Type B pancreatic cell (in vitro differentiated cells): ENCODE data around the gene AGAP3. TPM values are rescaled to one million over a fixed set of nuclear protein-coding genes. Genes with fewer than 3 reads are reported as not detected.

Experiments
- DNase-seq: peaks from one replicate; pipeline ENCODE4 v3.0.0; 2021; ENCODE audit warnings: mixed read lengths; ENCODE audit not compliant: unreplicated experiment; ENCODE audit errors: extremely low spot score
- H3K27ac Mint-ChIP-seq: 2 replicates; pipeline ENCODE4 v1.8.0; 2021; ENCODE audit warnings: mild to moderate bottlenecking, mixed read lengths
- H3K27me3 Mint-ChIP-seq: 2 replicates; pipeline ENCODE4 v1.8.0; 2021; ENCODE audit warnings: mixed read lengths
- H3K36me3 Mint-ChIP-seq: 2 replicates; pipeline ENCODE4 v1.8.0; 2021; ENCODE audit warnings: mixed read lengths
- H3K4me1 Mint-ChIP-seq: one replicate; pipeline ENCODE4 v1.8.0; 2021; ENCODE audit warnings: mixed read lengths; ENCODE audit not compliant: unreplicated experiment
- H3K4me3 Mint-ChIP-seq: 2 replicates; pipeline ENCODE4 v1.8.0; 2021; ENCODE audit warnings: mild to moderate bottlenecking, mixed read lengths
- H3K9me3 Mint-ChIP-seq: 2 replicates; pipeline ENCODE4 v1.8.0; 2021; ENCODE audit warnings: mixed read lengths
- total RNA-seq: library from RNA; stranded (reverse); gene quantifications from 2 replicates; pipeline ENCODE4 v1.2.1, GENCODE V29; 2021; ENCODE audit warnings: low replicate concordance
- TF ChIP-seq, protein P1 (sequence below): fragments of 200-600 bp; sonication (generic); conservative IDR thresholded peaks from 2 replicates; pipeline ENCODE4 v1.5.0; 2021; ENCODE audit warnings: antibody characterized with exemption, mild to moderate bottlenecking

Gene AGAP3
- total RNA-seq, 1 donor from 2014 or later: 114 TPM

DNA sequence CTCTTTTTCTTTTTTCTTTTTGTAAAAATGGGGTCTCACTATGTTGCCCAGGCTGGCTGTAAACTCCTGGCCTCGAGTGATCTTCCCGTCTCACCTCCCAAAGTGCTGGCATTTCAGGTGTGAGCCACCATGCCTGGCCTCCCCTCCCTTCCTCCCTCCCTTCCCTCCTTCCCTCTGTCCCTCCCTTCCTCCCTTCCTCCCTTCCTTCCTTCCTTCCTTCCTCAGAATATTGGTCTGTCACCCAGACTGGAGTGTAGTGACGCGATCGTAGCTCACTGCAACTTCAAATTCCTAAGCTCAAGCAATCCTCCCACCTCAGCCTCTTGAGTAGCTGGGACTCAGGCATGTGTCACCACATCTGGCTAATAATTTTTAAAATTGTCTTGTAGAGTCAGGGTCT lies 8.4 kb downstream of the AGAP3 start:
- no peaks in the 10 kb centered on the region for H3K27me3 Mint-ChIP-seq
- no peaks in the 10 kb centered on the region for H3K36me3 Mint-ChIP-seq
- no peaks in the 10 kb centered on the region for H3K9me3 Mint-ChIP-seq
- TF ChIP-seq, protein P1, sequence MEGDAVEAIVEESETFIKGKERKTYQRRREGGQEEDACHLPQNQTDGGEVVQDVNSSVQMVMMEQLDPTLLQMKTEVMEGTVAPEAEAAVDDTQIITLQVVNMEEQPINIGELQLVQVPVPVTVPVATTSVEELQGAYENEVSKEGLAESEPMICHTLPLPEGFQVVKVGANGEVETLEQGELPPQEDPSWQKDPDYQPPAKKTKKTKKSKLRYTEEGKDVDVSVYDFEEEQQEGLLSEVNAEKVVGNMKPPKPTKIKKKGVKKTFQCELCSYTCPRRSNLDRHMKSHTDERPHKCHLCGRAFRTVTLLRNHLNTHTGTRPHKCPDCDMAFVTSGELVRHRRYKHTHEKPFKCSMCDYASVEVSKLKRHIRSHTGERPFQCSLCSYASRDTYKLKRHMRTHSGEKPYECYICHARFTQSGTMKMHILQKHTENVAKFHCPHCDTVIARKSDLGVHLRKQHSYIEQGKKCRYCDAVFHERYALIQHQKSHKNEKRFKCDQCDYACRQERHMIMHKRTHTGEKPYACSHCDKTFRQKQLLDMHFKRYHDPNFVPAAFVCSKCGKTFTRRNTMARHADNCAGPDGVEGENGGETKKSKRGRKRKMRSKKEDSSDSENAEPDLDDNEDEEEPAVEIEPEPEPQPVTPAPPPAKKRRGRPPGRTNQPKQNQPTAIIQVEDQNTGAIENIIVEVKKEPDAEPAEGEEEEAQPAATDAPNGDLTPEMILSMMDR: no peak
- H3K27ac Mint-ChIP-seq: no peak overlapping the region
- no peak for DNase-seq
- H3K4me1 Mint-ChIP-seq: peaks cover 11% of the 10 kb centered on the region
- H3K4me3 Mint-ChIP-seq: no peak overlapping the region

DNA sequence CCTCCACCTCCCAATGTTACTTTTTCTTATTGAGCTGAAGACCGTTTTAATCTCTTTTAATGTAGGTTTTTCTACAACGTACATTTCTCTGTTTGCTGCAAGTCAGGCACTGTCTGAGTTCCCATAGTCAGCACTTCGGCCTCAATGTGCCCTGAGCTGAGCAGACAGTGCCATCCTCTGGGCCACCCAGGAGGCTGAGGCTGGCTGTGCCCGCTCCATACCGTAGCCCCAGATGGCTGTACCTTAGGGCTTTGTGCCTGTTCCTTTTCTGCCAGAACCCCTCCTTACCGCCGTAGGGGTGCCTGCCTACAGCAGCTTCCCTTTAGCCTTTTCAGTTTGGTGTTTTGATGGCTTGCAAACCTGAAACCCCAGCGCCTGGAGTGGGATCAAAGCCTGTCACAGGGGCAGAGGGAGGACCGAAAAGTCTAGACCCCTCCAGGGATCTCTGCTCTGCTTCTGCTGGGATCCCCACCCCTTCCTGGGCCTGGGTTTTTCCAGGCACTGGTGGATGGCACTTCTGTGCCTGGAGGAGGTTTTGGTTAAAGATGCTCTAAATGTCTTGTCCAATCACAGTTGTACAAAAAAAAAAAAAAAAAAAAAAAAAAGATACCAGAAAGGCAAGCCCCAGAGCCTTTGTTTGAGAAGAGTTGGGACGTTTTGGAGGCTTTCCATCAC lies 9.0 kb downstream of the AGAP3 start:
- TF ChIP-seq, protein P1: no peak
- H3K36me3 Mint-ChIP-seq: no peaks in the 10 kb centered on the region
- no peak overlapping the region for H3K4me3 Mint-ChIP-seq
- no peak for DNase-seq
- H3K27ac Mint-ChIP-seq: no peak overlapping the region
- no peaks in the 10 kb centered on the region for H3K27me3 Mint-ChIP-seq
- H3K4me1 Mint-ChIP-seq: peaks cover 10% of the 10 kb centered on the region
- no peaks in the 10 kb centered on the region for H3K9me3 Mint-ChIP-seq

DNA sequence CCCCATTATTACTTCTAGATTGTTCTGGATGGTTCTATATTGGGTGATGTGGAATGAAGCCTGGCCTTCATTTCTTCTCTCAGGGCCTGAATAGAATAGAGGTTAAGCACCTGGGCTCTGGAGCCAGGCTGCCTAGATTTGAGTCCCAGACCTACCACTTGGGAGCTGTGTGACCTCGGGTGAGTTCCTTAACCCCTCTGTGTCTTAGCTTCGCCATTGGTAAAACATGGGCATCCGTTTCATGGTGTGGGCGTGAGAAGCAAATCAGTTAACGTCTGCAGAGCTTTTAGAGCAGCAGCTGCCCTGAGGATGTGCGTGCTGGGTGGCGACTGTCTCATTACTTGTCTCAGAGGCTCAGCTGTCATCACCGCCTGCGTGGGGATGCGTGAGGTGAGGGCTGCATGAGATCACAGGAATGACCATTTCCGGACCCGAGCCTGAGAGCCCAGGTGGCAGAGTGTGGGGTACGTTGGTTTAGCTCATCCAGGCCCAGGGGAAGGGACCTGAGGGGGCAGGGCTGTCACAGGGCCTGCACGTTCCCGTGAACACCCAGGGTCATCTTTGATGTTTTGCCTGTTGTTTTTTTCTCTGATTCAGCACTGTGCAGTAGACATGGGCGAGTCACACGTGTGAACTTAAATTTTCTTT lies 9.7 kb downstream of the AGAP3 start:
- peak overlapping the region; percentile 51 for H3K27ac Mint-ChIP-seq
- no peaks in the 10 kb centered on the region for H3K9me3 Mint-ChIP-seq
- H3K27me3 Mint-ChIP-seq: no peaks in the 10 kb centered on the region
- no peak for DNase-seq
- peaks cover 10% of the 10 kb centered on the region for H3K4me1 Mint-ChIP-seq
- H3K4me3 Mint-ChIP-seq: no peak overlapping the region
- H3K36me3 Mint-ChIP-seq: no peaks in the 10 kb centered on the region
- TF ChIP-seq, protein P1: no peak

DNA sequence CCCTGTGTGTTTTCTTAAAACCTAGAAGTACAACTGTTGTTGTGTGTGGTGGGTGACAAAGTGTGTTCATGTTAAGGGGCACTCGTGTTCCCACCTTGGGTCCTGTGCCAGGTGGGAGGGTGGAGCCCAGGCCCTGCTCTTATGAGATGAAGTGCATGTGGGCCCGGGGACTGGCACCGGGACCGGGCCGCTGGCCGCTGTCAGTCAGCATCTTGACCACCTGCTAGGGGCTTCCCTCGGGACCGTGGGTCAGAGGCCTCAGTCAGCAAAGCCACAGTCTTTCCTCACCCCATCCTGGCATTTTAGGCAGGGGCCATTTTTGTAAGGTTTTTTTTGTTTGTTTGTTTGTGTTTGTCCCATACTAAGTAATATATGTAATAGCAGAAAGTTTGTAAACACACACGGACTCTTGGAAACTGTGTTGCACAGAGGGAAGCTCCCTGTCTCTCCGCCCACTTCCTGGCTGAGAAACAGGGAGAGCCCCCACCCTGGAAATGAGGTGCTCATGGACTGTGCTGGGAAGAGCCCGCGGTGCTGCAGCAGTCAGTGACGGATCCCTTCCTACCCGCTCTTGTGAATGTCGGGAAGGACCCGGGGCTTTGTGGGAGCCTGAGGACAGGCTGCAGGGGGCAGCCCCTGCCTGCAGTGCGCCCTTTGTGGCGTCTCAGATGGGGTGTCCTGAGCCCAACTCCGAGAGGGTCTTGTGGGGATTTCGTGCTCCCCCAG lies 13.4 kb downstream of the AGAP3 start:
- H3K9me3 Mint-ChIP-seq: no peaks in the 10 kb centered on the region
- no peaks in the 10 kb centered on the region for H3K4me1 Mint-ChIP-seq
- TF ChIP-seq, protein P1: no peak
- H3K4me3 Mint-ChIP-seq: no peak overlapping the region
- no peaks in the 10 kb centered on the region for H3K36me3 Mint-ChIP-seq
- DNase-seq: no peak
- no peak overlapping the region for H3K27ac Mint-ChIP-seq
- H3K27me3 Mint-ChIP-seq: no peaks in the 10 kb centered on the region

DNA sequence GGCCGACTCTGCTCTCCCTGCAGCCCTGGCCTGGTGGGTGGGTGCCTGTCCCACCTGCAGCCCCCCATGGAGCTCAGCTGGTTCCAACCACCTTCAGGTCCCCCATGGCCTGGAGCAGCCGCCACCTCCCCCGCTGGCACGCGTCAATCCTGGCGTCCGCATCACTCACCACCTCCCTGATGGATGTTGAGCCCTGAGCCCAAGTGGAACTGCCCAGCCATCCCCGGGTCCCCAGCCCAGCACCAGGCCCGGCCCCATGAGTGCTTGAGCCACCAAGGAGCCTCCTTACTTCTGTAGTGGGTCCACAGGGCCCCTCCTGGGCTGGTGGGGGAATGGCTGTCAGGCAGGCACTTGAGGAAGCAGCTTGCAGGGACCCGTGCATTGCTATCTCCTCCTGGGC lies 14.6 kb downstream of the AGAP3 start:
- DNase-seq: no peak
- H3K9me3 Mint-ChIP-seq: no peaks in the 10 kb centered on the region
- no peaks in the 10 kb centered on the region for H3K36me3 Mint-ChIP-seq
- H3K27ac Mint-ChIP-seq: no peak overlapping the region
- H3K4me3 Mint-ChIP-seq: no peak overlapping the region
- no peaks in the 10 kb centered on the region for H3K27me3 Mint-ChIP-seq
- TF ChIP-seq, protein P1: no peak
- no peaks in the 10 kb centered on the region for H3K4me1 Mint-ChIP-seq
